GM18508 (cell line): ENCODE measurements around the gene ESRRA.

Experiments
- ATAC-seq: cut with Tn5 transposase; IDR thresholded peaks from one replicate; pipeline ENCODE4 v1.9.1; 2021; ENCODE audit warnings: moderate number of reproducible peaks; ENCODE audit not compliant: insufficient read depth, unreplicated experiment

ESRRA gene

DNA sequence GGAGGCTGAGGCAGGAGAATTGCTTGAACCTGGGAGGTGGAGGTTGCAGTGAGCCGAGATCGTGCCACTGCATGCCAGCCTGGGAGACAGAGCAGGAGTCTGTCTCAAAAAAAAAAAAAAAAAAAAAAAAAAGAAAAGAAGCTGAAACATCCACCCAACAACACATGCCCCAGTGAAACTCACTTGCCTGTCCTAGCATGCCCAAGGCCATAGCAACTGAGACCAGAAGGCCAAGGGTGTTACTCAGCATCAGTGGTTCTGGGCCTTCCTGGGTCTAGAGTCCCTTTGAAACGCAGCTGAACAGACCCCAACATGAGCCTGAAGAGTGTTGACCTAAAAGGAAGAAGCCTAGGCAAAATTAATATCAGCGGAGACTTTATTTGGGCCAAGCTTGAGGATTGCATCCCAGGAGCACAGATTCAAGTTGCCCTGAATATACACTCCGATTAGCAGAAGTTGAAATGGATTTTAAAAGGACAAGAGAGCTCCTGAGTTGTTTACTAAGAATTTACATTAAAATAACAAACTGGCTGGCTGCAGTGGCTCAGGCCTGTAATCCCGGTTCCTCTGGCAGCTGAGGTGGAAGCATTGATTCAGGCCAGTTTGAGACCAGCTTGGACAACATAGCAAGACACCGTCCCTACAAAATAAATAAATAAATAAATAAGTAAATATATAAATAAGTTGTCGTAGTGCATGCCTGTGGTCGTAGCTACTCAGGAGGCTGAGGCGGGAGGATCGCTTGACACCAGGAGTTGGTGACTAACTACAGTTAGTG, 19.6 kb downstream of the ESRRA start:
- no peak for ATAC-seq

DNA sequence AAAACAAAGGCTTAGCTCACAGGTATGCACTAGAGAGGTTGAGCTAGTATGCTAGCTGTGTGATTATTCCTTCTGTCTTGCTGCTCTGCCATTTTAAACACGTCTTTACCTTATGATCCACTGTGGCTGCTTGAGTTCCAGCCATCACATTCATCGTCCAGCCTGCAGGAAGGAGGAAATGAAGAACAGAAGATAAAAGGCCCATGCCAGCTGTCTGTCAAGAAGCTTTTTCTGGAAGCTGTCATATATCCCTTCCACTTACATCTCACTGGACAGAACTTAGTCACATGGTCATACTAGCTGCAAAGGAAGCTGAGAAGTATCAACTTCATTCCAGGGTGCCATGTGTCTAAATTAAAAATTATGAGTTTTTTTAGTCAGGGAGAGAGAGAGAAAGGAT, 22.1 kb downstream of the ESRRA start:
- no peak for ATAC-seq

DNA sequence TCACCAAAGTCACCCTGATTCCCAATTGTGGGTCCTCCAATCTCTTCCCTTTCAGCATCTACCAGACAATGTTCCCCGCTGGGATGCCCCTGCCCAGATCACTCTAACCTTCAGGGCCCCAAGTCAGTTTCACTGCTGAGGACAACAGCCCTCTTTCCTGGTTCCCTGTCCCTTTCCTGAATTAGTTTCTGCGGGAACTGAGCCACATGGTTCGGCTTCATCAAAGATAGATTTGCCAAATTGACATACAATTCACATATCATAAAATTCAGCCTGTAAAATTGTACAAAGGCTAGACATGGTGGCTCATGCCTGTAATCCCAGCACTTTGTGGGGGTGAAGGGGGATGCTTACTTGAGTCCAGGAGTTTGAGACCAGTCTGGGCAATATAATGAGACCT, 22.7 kb downstream of the ESRRA start:
- no peak for ATAC-seq

DNA sequence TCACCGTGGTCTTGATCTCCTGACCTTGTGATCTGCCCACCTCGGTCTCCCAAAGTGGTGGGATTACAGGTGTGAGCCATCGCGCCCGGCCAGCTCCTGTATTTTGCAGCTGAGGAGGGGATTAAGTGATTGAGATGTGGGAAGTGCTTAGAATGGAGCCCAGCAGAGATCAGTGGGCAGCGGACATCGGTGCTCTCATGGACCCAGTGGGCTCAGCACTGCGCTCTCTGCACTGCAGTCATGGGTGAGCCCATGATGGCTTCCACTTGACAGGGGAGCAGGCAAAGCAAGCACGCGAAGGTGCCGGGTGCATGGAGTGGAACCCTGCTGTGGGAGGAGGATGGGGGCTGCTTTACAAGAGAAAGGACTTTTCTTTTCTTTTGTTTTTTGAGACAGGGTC, 25.6 kb downstream of the ESRRA start:
- no peak for ATAC-seq

- ATAC-seq: no peak
Observed at GRCh38 chr11:64331569-64332371, 26.4 kb downstream of the ESRRA start.

DNA sequence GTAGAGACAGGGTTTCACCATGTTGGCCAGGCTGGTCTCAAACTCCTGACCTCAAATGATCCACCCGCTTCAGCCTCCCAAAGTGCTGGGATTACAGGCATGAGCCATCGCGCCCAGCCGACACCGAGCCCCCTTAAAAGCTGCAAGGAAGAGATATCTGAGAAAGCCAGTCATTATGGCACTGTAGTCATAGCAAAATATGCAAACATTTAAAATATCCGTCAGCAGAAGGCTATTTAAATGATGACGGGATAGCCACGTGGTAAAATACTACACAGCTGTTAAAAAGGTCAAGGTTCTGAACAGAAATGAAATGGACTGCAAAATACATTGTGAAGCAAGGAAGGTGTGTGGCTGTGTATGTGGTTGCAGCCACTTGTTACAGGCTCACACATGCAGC, 28.2 kb downstream of the ESRRA start:
- no peak for ATAC-seq

DNA sequence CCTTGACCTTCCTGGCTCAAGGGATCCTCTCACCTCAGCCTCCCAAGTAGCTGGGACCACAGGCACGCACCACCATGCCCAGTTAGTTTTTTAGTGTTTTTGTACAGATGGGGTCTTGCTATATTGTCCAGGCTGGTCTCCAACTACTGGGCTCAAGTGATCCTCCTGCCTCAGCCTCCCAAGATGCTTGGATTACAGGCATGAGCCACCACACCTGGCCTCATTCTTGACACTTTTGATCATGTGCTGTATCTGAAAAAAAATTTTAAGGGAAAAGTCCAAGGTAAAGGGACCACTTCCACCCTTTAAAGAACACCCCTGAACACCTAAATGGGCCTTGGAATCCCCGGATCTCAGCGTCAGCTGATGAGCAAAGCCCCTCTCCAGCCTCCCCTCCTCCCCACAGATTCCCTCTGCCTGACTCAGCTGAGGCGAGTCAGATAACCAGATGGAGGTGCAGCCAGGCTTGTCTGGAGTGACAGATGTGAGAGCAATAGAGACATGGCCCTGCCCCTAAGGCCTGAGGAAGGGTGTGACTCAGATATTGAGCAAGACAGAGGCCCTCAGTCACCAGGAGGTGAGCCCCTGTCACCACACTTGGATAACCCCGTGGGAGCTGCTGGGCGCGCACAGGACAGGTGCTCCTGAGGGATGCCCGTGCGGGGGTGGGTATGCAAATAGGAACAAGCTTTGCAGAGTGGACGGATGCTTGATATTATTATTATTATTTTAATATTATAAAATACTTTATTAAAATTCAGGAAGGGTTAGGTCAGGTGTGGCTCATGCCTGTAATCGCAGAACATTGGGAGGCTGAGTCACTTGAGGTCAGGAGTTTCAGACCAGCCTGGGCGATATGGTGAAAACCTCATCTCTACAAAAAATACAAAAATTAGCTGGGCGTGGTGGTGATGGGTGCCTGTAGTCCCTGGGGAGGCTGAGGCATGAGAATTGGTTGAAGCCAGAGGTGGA, 29.7 kb downstream of the ESRRA start:
- ATAC-seq: peak; percentile 72

- no peak for ATAC-seq
Observed at GRCh38 chr11:64337538-64338249, 32.4 kb downstream of the ESRRA start.

- ATAC-seq: no peak
Observed at GRCh38 chr11:64338716-64339115, 33.4 kb downstream of the ESRRA start.

- ATAC-seq: no peak
Observed at GRCh38 chr11:64339286-64339685, 34.0 kb downstream of the ESRRA start.

DNA sequence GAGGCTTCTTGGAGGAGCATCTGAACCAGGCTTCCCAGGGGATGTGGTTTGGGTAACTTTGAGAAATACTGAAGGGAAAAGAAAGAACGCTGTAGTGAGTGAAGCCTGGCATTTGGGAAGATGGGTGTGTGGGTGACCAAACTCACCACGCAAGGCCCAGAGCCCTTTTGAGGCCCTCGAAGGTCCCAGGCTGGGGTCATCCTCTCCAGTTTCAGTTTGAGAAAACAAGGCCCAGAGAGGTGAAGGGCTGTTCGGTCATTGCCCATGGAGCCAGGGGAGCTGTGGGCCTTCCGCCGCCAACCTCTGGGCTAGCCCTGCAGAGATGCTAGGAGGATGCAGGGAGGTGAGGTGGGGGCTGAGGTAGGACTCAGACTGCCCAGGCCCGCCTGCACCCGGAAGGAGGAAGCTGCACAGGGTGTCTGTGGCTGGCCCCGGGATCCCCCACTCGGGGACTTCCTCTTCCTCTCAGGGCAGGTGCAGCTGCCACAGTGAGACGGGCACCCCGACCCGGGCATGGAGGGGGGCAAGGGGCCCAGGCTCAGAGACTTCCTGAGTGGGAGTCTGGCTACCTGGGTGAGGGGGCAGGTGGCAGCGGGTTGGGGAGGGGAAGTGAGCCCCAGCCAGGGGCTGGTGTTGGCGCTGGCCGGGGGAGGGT, 34.6 kb downstream of the ESRRA start, which contains the start of gene CCDC88B:
TSS of gene CCDC88B (plus strand) at position 451 of the 655 bp plus-strand sequence. CDS start at position 514, 63 bp downstream.
- peak; percentile 44 for ATAC-seq

DNA sequence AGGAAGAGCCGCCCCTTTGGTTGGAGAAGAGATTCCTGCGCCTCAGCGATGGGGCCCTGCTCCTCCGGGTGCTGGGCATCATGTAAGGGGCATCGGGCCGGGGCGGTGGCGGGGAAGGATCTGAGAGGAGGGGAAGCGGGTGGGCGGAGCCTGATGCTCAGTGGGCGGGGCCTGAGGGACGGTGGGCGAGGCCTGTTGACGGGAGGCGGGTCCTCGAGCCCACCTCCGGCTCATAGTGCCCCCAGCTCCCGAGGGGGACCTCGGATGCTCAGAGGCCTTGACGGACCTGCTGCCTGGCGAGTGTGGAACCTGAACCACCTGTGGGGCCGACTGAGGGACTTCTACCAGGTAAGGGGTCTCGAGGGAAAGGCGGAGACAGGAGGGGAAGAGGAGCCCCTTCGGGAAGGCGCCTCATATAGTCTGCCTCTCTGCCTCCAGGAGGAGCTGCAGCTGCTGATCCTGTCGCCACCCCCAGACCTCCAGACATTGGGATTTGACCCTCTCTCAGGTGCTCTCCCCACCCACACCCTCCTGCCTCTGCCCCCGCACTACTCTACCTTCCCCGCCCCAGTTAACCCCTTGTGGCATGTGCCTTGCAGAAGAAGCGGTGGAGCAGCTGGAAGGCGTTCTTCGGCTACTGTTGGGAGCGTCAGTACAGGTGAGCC, 35.5 kb downstream of the ESRRA start:
- no peak for ATAC-seq

GRCh38 chr11:64341429-64341828, 36.1 kb downstream of the ESRRA start:
- no peak for ATAC-seq

DNA sequence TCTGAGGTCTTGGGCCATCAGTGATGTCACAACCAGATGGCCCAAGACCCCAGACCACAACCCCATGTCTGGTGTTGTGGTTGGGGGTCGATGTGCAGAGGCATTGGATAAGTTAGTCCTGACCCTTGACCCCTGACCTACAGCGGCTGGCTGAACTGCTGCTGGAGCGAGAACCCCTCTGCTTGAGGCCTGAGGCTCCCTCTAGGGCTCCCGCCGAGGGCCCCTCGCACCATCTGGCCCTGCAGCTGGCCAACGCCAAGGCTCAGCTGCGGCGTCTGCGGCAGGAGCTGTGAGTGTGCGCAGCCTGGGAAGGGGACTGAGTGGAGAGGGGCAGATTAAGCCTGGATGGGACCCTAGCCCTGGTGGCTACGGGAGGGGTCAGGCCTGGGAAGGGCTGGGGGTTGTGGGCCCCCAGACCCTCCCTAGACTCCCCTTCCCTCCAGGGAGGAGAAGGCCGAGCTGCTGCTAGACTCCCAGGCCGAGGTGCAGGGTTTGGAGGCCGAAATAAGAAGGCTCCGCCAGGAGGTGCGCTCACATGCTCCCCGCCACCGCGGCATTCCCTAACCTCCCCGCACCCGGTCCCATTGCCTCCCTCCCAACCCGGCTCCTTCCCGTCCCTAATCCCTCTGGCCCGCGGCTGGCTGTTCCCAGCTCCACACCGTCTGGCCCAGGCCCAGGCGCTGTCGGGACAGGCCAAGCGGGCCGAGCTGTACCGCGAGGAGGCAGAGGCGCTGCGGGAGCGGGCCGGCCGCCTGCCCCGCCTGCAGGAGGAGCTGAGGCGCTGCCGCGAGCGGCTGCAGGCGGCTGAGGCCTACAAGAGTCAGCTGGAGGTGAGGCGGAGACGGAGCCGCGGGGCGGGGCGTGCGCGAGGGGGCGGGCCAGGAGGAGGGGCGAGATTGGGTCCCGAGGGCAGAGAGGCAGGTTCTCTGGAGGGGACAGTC, 36.8 kb downstream of the ESRRA start:
- no peak for ATAC-seq

DNA sequence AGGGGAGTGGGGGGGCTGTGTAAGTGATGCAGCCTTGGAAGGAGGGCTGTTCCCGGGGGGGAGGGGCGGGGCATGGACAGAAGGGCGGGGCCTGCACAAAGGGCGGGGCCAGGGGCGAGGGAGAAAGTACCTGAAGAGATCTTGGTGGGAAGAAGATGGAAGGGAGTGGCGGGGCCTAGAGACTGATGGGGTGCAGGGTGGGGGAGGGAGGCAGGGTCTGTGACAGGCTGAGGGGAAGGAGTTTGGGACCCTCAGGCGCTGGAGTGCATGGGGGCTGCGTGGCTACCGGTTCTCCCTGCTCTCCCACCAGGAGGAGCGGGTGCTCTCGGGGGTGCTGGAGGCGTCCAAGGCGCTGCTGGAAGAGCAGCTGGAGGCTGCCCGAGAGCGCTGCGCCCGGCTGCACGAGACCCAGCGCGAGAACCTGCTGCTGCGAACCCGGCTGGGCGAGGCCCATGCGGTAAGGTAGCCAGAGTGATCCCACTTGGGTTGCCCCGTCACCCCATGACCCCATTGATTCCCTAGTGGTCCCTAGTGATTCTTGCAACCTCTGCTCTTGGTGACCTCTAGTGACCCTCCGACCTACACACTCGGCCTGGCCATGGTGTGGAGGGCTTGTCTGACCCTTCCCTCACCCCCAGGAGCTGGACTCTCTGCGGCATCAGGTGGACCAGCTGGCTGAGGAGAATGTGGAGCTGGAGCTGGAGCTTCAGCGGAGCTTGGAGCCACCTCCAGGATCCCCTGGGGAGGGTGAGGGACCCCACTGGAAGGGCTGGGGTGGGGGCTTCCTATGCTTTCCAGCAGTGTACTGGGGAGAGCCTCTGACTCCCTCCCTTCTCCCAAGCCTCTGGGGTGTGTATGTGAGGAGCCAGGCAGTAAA, 37.8 kb downstream of the ESRRA start:
- ATAC-seq: no peak

GRCh38 chr11:64343767-64344559, 38.6 kb downstream of the ESRRA start:
- no peak for ATAC-seq
